ENCODE data around the gene OCA2. TPM values are rescaled to one million over a fixed set of nuclear protein-coding genes. Genes with fewer than 3 reads are reported as not detected.

Gene OCA2
- total RNA-seq, 1 experiment from 2014 or later, result 0.31 TPM

GRCh38 chr15:28085489-28086174, 13.5 kb downstream of the OCA2 start:
- no peak overlapping the region for H2BK20ac ChIP-seq (ENCODE audit: low read depth, low read length, poor library complexity, severe bottlenecking)
- no peak overlapping the region for H3K23ac ChIP-seq (ENCODE audit: insufficient read length, low read depth, low read length)
- no peaks in the 10 kb centered on the region for H3K4me1 ChIP-seq (ENCODE audit: insufficient read depth, low read length)
- peaks cover 19% of the 10 kb centered on the region for H3K27me3 Mint-ChIP-seq (ENCODE audit: low read depth)
- no peak for DNase-seq
- no peaks in the 10 kb centered on the region for H3K9me3 ChIP-seq (ENCODE audit: control insufficient read depth, low read depth, low read length)
- H2BK120ac ChIP-seq (ENCODE audit: low read depth, low read length, poor library complexity, severe bottlenecking), result no peak overlapping the region
- H4K91ac ChIP-seq (ENCODE audit: insufficient read length, low read depth, low read length), result no peak overlapping the region
- H3T11ph ChIP-seq (ENCODE audit: low read length), result no peak overlapping the region
- no peak overlapping the region for H3K14ac ChIP-seq (ENCODE audit: insufficient read depth, low read length)
- no peak overlapping the region for H4K5ac ChIP-seq (ENCODE audit: insufficient read length, low read depth, low read length)
- H3K9ac ChIP-seq (ENCODE audit: extremely low read depth, insufficient read length, low read length), result no peak overlapping the region
- H3K4me2 ChIP-seq (ENCODE audit: insufficient read depth, insufficient read length, low read length), result no peak overlapping the region
- no peaks in the 10 kb centered on the region for H4K20me1 ChIP-seq (ENCODE audit: control insufficient read depth, insufficient read depth, insufficient read length)
- no peak overlapping the region for H2BK15ac ChIP-seq (ENCODE audit: low read depth, low read length)
- H3K4me1 Mint-ChIP-seq, result no peaks in the 10 kb centered on the region
- no peak overlapping the region for H3K56ac ChIP-seq (ENCODE audit: insufficient read length, low read depth, low read length)
- H3K79me1 ChIP-seq (ENCODE audit: insufficient read depth, low read depth, low read length, poor library complexity, severe bottlenecking), result no peaks in the 10 kb centered on the region
- H2BK5ac ChIP-seq (ENCODE audit: insufficient read length, low read length), result no peak overlapping the region
- H3K9me3 Mint-ChIP-seq, result peaks cover 20 to 22% of the 10 kb centered on the region in 2 experiments
- H4K8ac ChIP-seq (replicated peaks; ENCODE audit: insufficient read length, low read depth, low read length), result no peak overlapping the region
- no peak overlapping the region for H3K4me3 Mint-ChIP-seq
- no peak overlapping the region for H2AK5ac ChIP-seq (ENCODE audit: insufficient read length, low read length)
- no peak overlapping the region for H3K27ac ChIP-seq (ENCODE audit: insufficient read length, low read depth, low read length)
- H2BK12ac ChIP-seq (ENCODE audit: insufficient read length, low read depth, low read length), result no peak overlapping the region
- no peak overlapping the region for H2AFZ ChIP-seq (ENCODE audit: low read length)
- H3K4ac ChIP-seq (ENCODE audit: low read depth, low read length), result no peak overlapping the region
- H3K27me3 ChIP-seq (ENCODE audit: insufficient read depth, low read length), result no peaks in the 10 kb centered on the region
- no CpG with 5 or more reads among the region's 4 CpGs for WGBS (ENCODE audit: extremely low coverage, insufficient read length, low lambda C conversion rate)
- TF ChIP-seq, protein P1, sequence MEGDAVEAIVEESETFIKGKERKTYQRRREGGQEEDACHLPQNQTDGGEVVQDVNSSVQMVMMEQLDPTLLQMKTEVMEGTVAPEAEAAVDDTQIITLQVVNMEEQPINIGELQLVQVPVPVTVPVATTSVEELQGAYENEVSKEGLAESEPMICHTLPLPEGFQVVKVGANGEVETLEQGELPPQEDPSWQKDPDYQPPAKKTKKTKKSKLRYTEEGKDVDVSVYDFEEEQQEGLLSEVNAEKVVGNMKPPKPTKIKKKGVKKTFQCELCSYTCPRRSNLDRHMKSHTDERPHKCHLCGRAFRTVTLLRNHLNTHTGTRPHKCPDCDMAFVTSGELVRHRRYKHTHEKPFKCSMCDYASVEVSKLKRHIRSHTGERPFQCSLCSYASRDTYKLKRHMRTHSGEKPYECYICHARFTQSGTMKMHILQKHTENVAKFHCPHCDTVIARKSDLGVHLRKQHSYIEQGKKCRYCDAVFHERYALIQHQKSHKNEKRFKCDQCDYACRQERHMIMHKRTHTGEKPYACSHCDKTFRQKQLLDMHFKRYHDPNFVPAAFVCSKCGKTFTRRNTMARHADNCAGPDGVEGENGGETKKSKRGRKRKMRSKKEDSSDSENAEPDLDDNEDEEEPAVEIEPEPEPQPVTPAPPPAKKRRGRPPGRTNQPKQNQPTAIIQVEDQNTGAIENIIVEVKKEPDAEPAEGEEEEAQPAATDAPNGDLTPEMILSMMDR (conservative IDR thresholded peaks at IDR 0.05), result no peak
- no peaks in the 10 kb centered on the region for H3K79me2 ChIP-seq (ENCODE audit: insufficient read depth, low read length)
- H3K27ac Mint-ChIP-seq, result no peak overlapping the region
- peaks cover 0 to 4% (median 3%) of the 10 kb centered on the region in 3 experiments; a peak in 5 of 7 replicates for H3K36me3 Mint-ChIP-seq (ENCODE audit: insufficient read depth in 1 of 3, low read depth in 3 of 3)
- no peak overlapping the region for H3K18ac ChIP-seq (ENCODE audit: insufficient read length, low read depth, low read length)
- no peaks in the 10 kb centered on the region for H3K23me2 ChIP-seq (ENCODE audit: insufficient read length, low read depth, low read length, poor library complexity, severe bottlenecking)

All from H9 (cell line).